ENCODE results near the gene MTRR. TPM values are rescaled to one million over a fixed set of nuclear protein-coding genes. Genes with fewer than 3 reads are reported as not detected.

The MTRR gene
- total RNA-seq, 2 donors from 2014 or later, result 40.6 to 47.0 TPM

DNA sequence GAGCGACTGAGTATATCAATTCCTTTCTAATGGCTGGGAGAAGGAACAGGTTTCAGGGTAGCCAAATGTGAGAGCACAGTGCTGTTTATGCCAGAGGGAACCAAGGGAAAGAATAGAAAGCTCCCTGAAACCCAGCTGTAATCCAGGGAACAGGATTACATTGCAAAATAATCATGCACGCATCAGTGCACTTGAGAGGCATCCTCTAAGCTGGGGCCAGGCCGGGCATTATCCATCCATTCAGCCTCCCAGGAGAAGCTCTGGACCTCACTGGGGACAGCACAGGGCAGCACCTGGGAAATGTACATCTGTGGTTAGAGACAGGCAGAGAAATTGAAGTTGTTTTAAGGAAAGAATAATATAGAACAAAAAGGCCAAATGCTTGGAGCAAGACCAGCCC is 72.7 kb downstream of the MTRR start:
- Histone ChIP-seq H3K4me3 (ENCODE audit: low read length) (no peak overlapping the region), H3K27ac (ENCODE audit: low read depth, low read length) (no peak overlapping the region), H3K9ac (ENCODE audit: extremely low read depth, low read length, poor library complexity, severe bottlenecking) (no peak overlapping the region), H3K27me3 (ENCODE audit: control insufficient read depth, insufficient read depth, low read length, poor library complexity, severe bottlenecking) (no peaks in the 10 kb centered on the region), H3K4me1 (ENCODE audit: control insufficient read depth, insufficient read depth, low read length) (no peaks in the 10 kb centered on the region), H3K36me3 (ENCODE audit: control insufficient read depth, insufficient read depth, low read length) (no peaks in the 10 kb centered on the region), H3K9me3 (ENCODE audit: control insufficient read depth, low read length) (no peaks in the 10 kb centered on the region)
- no peak overlapping the region for H3K4me3 Mint-ChIP-seq
- H3K4me1 Mint-ChIP-seq, result no peaks in the 10 kb centered on the region
- H3K36me3 Mint-ChIP-seq (ENCODE audit: low read depth), result no peaks in the 10 kb centered on the region
- no peak overlapping the region for H3K27ac Mint-ChIP-seq
- WGBS, 2 experiments (ENCODE audit: insufficient coverage in 1 of 2, insufficient read length in 1 of 2), result 89 to 92% methylated on average over 2 to 3 of the region's 3 CpGs
- peaks cover 1% of the 10 kb centered on the region for H3K27me3 Mint-ChIP-seq (ENCODE audit: insufficient read depth)
- H3K9me3 Mint-ChIP-seq, result no peaks in the 10 kb centered on the region
- TF ChIP-seq, protein P1, sequence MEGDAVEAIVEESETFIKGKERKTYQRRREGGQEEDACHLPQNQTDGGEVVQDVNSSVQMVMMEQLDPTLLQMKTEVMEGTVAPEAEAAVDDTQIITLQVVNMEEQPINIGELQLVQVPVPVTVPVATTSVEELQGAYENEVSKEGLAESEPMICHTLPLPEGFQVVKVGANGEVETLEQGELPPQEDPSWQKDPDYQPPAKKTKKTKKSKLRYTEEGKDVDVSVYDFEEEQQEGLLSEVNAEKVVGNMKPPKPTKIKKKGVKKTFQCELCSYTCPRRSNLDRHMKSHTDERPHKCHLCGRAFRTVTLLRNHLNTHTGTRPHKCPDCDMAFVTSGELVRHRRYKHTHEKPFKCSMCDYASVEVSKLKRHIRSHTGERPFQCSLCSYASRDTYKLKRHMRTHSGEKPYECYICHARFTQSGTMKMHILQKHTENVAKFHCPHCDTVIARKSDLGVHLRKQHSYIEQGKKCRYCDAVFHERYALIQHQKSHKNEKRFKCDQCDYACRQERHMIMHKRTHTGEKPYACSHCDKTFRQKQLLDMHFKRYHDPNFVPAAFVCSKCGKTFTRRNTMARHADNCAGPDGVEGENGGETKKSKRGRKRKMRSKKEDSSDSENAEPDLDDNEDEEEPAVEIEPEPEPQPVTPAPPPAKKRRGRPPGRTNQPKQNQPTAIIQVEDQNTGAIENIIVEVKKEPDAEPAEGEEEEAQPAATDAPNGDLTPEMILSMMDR (conservative IDR thresholded peaks at IDR 0.05), result no peak
- DNase-seq, result no peak

DNA sequence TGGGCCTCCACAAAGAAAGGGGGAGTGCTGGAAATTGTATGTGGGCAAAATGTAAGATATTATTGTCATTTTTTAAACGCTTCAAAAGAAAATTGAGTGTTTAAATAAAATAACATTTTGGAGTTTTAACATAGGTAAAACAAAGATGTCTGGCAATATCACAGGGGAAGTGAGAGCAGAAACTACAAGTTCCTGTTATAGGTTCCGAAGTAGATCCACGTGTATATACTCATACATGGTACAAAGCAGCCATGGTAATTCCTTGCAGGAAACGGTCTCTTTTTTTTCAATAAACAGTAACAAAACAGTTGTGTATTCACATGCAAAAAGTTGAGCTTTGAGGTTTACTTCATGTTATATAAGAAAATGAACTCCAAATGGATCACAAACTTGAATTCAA is 78.4 kb downstream of the MTRR start:
- H3K4me1 Mint-ChIP-seq, result no peaks in the 10 kb centered on the region
- H3K9me3 Mint-ChIP-seq, result no peaks in the 10 kb centered on the region
- 87 to 91% methylated on average over 3 to 4 of the region's 4 CpGs for WGBS, 2 experiments (ENCODE audit: insufficient coverage in 1 of 2, insufficient read length in 1 of 2)

More for the DNA sequence above, 78.4 kb downstream of the MTRR start:
- no peaks in the 10 kb centered on the region for H3K27me3 ChIP-seq (ENCODE audit: control insufficient read depth, insufficient read depth, low read length, poor library complexity, severe bottlenecking)
- H3K4me3 ChIP-seq (ENCODE audit: low read length), result no peak overlapping the region
- no peak for DNase-seq
- H3K9me3 ChIP-seq (ENCODE audit: control insufficient read depth, low read length), result no peaks in the 10 kb centered on the region
- Mint-ChIP-seq H3K27ac (no peak overlapping the region), H3K27me3 (ENCODE audit: insufficient read depth) (peaks cover 1% of the 10 kb centered on the region), H3K4me3 (no peak overlapping the region), H3K36me3 (ENCODE audit: low read depth) (no peaks in the 10 kb centered on the region)
- H3K4me1 ChIP-seq (ENCODE audit: control insufficient read depth, insufficient read depth, low read length), result no peaks in the 10 kb centered on the region
- TF ChIP-seq, protein P1 (conservative IDR thresholded peaks at IDR 0.05), result no peak
- no peak overlapping the region for H3K9ac ChIP-seq (ENCODE audit: extremely low read depth, low read length, poor library complexity, severe bottlenecking)
- H3K36me3 ChIP-seq (ENCODE audit: control insufficient read depth, insufficient read depth, low read length), result no peaks in the 10 kb centered on the region
- H3K27ac ChIP-seq (ENCODE audit: low read depth, low read length), result no peak overlapping the region

Other genes starting within 250 kb of the MTRR start
- under 1 TPM; 0.80 to 0.88 TPM for gene CFAP90, start 18.0 kb upstream of the MTRR start, total RNA-seq
- gene FASTKD3, start 117 bp upstream of the MTRR start, total RNA-seq, result 1 to 10 TPM; 6.6 to 8.5 TPM

Measured in endodermal cell (in vitro differentiated cells).